Measurements from ENCODE around the gene NUP42.

- TF ChIP-seq CTCF (IDR thresholded peaks at IDR 0.05 in 2 of 3, conservative IDR thresholded peaks at IDR 0.05 in 1 of 3; ENCODE audit: insufficient read depth in 2 of 3, low read depth in 1 of 3, low read length in 3 of 3) (no peak), E2F1 (CRISPR knock-in tag; IDR thresholded peaks at IDR 0.05) (no peak), ZBTB33 (CRISPR knock-in tag; IDR thresholded peaks at IDR 0.05) (no peak), SMARCC2 (IDR thresholded peaks at IDR 0.05; ENCODE audit: low read depth) (no peak), USF1 (CRISPR knock-in tag; IDR thresholded peaks at IDR 0.05) (no peak), ZNF395 (CRISPR knock-in tag; IDR thresholded peaks at IDR 0.05) (no peak)
Observed at GRCh38 chr7:23133797-23134196, 48.1 kb upstream of the NUP42 start.
